ENCODE data around the gene BABAM2.

The BABAM2 gene

DNA sequence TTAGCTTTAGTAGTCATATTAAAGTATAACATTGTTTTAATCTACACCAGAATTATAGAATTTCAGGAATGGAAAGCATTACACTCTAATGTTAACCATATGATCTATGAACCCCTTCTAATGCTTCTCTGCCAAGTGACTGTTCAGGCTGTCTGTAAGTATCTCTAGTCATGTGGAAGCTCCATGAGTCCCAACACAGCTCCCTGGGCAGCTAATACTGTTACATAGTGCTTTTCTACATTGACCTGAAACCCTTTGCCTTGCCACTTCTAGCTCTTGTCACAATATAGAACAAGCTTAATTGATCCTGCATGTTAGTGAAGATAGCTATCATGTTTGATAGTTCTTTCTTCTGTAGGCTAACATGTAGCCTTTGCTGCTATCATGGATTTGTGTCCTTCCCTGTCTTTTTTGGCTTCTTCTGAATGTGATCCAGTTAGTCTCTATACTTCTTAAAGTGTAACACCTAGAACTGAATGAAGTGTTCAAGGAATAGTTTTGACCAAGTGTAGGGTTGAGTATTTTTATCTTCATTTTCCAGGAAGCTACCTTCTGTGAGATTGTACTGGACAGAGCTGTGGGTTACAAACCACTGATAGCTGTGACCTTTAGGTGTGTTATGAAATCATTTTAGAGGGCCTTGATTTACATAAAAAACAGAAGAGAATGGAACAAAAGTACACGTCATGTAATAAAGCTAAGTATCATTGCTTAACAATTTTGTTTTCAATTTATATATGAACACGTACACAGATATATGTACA is 23.7 kb downstream of the BABAM2 start:
- no peak for DNase-seq

GRCh38 chr2:27914805-27915175 is 24.3 kb downstream of the BABAM2 start:
- DNase-seq: no peak

- no peak for DNase-seq
Measured at GRCh38 chr2:27915191-27915590, 24.7 kb downstream of the BABAM2 start.

DNA sequence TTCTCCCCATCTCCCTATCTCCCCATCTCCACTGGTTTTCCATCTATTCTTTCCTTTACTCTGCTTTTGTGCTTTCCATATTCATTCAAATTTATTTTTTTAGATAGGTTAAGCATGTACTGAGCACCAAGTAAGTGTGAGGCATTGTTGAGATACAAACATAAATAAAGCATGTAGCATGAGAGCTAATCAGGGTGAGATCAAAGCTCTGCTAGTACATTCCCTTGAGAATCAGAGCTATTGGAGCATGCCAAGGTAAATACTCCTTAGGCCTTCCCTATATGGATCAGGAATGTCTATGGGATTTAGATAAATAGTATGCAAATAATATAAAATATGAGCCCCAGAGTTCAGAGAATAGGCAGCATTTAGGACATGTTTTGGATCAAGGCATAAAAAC is 25.3 kb downstream of the BABAM2 start:
- DNase-seq: no peak

- DNase-seq: no peak
Measured at GRCh38 chr2:27916293-27916995, 25.9 kb downstream of the BABAM2 start.

DNA sequence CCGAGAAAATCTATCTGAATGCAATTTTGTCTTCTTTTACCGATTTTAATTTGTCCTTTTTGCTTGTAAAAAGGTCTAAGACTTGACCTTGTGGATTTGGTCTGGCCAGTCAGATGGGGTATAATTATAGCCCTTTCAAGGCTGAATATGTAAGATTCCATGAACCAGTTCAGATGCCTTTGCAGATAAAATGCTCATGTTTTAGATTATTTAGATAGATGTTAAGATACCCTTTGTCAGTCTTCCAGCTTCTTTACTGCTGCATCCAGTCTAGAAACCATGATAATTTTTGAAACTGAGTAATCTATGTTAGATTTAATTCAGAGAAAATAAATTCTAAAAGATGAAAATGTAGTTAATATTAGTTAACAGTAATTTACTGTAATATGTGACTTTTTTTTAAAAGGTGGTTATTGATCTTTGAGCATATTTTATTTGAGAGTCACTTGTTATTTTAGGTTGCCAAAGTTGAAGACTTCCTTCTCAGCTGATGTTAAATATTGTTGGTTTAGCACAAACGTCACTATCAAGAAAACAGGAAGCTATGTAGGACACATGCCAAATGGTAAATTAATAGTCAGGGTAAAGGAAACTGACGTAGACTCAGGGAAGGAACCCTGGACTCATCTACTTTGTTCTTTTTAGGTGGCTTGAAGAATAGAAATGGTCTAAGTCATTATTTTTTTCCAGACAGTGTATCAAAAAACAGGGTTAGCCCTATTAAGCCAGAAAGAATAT is 29.8 kb downstream of the BABAM2 start:
- no peak for DNase-seq

GRCh38 chr2:27921424-27921823 is 30.9 kb downstream of the BABAM2 start:
- no peak for DNase-seq

- DNase-seq: no peak
Measured at GRCh38 chr2:27921880-27922547, 31.5 kb downstream of the BABAM2 start.

DNA sequence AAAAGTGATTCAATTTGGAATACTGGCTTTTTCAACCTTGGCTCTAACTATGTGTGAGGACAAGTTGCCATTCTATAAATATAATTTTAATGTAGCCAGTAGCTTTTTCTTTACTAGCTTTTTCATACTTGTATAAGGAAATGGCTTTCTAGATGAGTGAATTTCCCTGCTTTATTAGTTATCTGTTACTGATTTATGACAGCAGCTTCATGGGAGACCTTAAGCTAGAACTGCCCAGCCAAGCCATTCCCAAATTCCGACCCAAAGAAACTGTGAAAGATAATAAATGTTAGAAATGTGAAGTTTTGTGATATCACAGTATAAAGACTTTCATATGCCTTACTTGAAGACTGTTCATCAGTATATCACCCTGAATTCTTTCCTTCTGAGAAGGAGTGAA is 32.3 kb downstream of the BABAM2 start:
- no peak for DNase-seq

DNA sequence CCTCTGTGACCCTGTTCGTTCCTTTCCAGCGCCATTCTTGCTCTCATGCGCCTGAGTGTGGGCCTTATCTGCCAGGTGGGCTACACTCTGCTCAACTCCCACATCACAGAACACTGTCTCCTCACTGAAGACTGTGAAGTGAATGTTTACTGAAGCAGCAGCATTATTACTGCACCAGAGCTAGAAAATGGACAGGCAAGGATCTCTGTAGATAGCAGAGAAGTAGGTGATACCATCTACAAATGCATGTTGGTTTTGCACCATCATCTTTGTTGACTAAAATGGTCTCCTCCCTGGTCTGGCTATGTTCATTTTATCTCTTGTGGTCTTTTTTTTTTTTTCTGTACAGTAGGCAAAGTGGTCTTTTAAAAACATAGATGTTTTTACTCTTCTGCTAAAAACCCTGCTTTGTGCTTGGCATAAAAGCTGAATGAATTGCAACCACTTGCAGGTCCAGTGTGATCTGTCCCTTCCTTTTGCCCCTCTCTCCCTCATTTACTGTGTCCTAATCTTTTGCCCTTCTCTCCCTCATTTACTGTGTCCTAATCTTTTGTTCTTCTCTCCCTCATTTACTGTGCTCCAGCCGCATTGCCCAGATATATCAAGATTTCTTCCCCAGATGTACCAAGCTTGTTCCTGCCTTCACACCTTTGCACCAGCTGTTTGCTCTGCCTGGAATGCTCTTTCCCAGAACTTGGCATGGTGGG is 35.4 kb downstream of the BABAM2 start:
- no peak for DNase-seq

DNA sequence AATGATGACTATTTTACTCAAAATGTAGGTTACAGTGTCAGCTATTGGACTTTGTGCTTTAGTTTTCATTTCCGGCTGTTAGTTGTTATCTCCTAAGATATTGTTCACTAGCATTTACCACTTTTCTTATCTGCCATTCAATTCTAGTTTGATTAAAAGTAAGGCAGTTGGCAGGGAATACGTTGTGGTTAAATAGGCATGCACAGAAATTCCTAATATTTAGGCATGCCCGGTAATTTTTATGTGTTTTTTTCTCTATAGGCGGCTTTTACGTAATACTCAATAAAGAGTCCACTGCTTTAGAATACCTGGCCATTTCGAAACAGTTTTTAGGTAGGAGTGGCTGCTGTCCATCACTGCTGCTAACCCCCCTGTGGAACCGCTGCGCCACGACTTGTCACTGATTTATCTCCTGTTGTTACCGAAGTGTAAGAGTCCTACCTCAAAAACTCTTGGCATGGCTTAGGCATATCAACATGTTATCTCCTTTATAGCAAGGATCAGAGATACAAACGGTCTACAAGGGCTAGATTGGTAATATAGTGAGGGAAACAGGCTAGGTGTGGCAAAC is 39.5 kb downstream of the BABAM2 start:
- DNase-seq: no peak

- DNase-seq: no peak
Measured at GRCh38 chr2:27931361-27931950, 40.9 kb downstream of the BABAM2 start.

- no peak for DNase-seq
Measured at GRCh38 chr2:27932396-27932795, 41.9 kb downstream of the BABAM2 start.

DNA sequence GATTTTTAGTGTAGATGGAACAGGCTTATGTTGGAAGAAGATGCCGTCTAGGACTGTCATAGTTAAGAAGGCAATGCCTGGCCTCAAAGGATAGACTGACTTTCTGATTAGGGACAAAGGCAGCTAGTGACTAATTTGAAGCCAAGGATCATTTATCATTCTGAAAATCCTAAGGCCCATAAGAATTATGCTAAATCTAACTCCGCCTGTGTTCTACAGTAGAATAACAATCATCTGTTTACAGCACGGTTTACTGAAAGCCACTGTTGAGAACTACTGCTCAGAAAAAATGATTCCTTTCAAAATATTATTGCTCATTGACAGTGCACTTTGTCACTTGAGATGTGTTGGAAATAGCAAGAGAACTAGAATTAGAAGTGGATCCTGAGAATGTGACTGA is 44.5 kb downstream of the BABAM2 start:
- DNase-seq: no peak

- DNase-seq: no peak
Measured at GRCh38 chr2:27940090-27940671, 49.7 kb downstream of the BABAM2 start.

- DNase-seq: no peak
Measured at GRCh38 chr2:27940982-27941381, 50.5 kb downstream of the BABAM2 start.

- DNase-seq: no peak
Measured at GRCh38 chr2:27942612-27943547, 52.4 kb downstream of the BABAM2 start.

- no peak for DNase-seq
Measured at GRCh38 chr2:27946530-27947060, 56.1 kb downstream of the BABAM2 start.

GRCh38 chr2:27952070-27952469 is 61.5 kb downstream of the BABAM2 start:
- DNase-seq: no peak

GRCh38 chr2:27953077-27953476 is 62.5 kb downstream of the BABAM2 start:
- no peak for DNase-seq

Data from KG1 (cell line).